BLaER1 (cell line): Measurements from ENCODE around the gene SLC12A8.

Experiments used
- H3K27ac ChIP-seq: shearing (Covaris generic); formaldehyde crosslinking; 2 replicates; pipeline ENCODE4 v1.8.1; 2022
- H3K27me3 ChIP-seq: shearing (Covaris generic); formaldehyde crosslinking; 2 replicates; pipeline ENCODE4 v1.8.1; 2022
- H3K36me3 ChIP-seq: shearing (Covaris generic); formaldehyde crosslinking; 2 replicates; pipeline ENCODE4 v1.8.1; 2022
- H3K4me1 ChIP-seq: shearing (Covaris generic); formaldehyde crosslinking; 2 replicates; pipeline ENCODE4 v1.8.1; 2022
- H3K4me2 ChIP-seq: shearing (Covaris generic); formaldehyde crosslinking; 2 replicates; pipeline ENCODE4 v1.8.1; 2022
- H3K4me3 ChIP-seq: shearing (Covaris generic); formaldehyde crosslinking; 2 replicates; pipeline ENCODE4 v1.8.1; 2022
- H3K9ac ChIP-seq: shearing (Covaris generic); formaldehyde crosslinking; 2 replicates; pipeline ENCODE4 v1.8.1; 2022
- H3K9me3 ChIP-seq: shearing (Covaris generic); formaldehyde crosslinking; 2 replicates; pipeline ENCODE4 v1.8.1; 2022
- H4K20me1 ChIP-seq: shearing (Covaris generic); formaldehyde crosslinking; 2 replicates; pipeline ENCODE4 v1.8.1; 2022
- Cebpa-rat ChIP-seq: shearing (Covaris generic); IDR thresholded peaks from 2 replicates; pipeline ENCODE4 v1.8.1; 2022

Gene SLC12A8

GRCh38 chr3:125206934-125207333 lies 5.6 kb downstream of the SLC12A8 start:
- Histone ChIP-seq H3K27ac (no peak overlapping the region), H3K36me3 (no peaks in the 10 kb centered on the region), H3K27me3 (peaks cover 11% of the 10 kb centered on the region), H3K4me3 (no peak overlapping the region), H3K9ac (no peak overlapping the region), H3K9me3 (no peaks in the 10 kb centered on the region; the same call in 1 of the 2 replicates), H4K20me1 (no peaks in the 10 kb centered on the region), H3K4me1 (no peaks in the 10 kb centered on the region), H3K4me2 (no peak overlapping the region)
- TF ChIP-seq Cebpa-rat: no peak

- H3K4me2 ChIP-seq: no peak overlapping the region
- no peaks in the 10 kb centered on the region for H3K9me3 ChIP-seq
- H4K20me1 ChIP-seq: no peaks in the 10 kb centered on the region
- H3K4me3 ChIP-seq: no peak overlapping the region
- TF ChIP-seq Cebpa-rat: no peak
- H3K4me1 ChIP-seq: peaks cover 7% of the 10 kb centered on the region; the same call in 1 of the 2 replicates
- H3K9ac ChIP-seq: no peak overlapping the region
- H3K27me3 ChIP-seq: no peaks in the 10 kb centered on the region
- H3K36me3 ChIP-seq: no peaks in the 10 kb centered on the region
- no peak overlapping the region for H3K27ac ChIP-seq
Measured at GRCh38 chr3:125203731-125204130, 8.8 kb downstream of the SLC12A8 start.

DNA sequence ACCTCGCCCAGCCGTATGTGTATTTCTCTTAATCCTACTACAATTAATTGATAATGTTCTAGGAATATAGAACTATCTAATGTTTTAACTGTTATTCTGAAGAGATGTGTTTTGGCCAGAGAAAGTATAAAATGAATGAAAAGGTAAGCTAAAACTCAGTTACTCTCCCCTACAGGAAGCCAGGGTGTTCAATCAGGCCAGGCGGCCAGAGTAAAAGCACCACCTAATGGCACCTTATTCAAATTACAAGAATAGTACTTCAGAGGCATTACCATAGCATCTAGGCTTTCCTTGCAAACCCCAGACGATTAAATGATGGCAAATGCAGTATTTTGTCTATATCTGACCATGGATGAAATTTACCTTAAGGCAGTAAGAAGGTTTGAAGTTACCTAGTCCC lies 10.4 kb downstream of the SLC12A8 start:
- Histone ChIP-seq H3K27me3 (no peaks in the 10 kb centered on the region), H3K27ac (no peak overlapping the region), H3K36me3 (no peaks in the 10 kb centered on the region), H3K9me3 (no peaks in the 10 kb centered on the region), H3K4me1 (peaks cover 7% of the 10 kb centered on the region; the same call in 1 of the 2 replicates), H3K4me3 (no peak overlapping the region), H3K9ac (no peak overlapping the region), H4K20me1 (no peaks in the 10 kb centered on the region), H3K4me2 (no peak overlapping the region)
- TF ChIP-seq Cebpa-rat: no peak

DNA sequence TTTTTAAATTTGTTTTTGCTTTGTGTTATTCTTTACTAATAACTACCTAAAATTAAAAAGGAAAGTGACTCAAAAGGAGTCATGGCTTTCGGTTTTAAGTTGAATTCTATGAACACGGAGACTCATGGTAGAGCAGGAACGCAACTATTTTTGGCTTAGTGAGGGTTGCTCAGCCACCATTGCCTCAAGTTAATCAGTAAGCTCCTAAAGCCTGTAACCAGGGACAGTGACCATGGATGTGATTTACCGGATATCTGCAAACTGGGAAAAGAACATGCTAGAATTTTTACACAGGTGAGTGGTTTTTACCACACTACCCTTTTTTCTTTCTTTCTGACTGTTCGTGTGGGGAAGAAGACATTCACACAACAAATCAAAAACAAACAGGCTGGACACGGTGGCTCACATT lies 11.8 kb downstream of the SLC12A8 start:
- H3K36me3 ChIP-seq: no peaks in the 10 kb centered on the region
- no peak overlapping the region for H3K27ac ChIP-seq
- no peak overlapping the region for H3K4me3 ChIP-seq
- H3K27me3 ChIP-seq: no peaks in the 10 kb centered on the region
- H4K20me1 ChIP-seq: no peaks in the 10 kb centered on the region
- H3K4me1 ChIP-seq: peaks cover 7% of the 10 kb centered on the region; the same call in 1 of the 2 replicates
- no peaks in the 10 kb centered on the region for H3K9me3 ChIP-seq
- H3K9ac ChIP-seq: no peak overlapping the region
- H3K4me2 ChIP-seq: no peak overlapping the region
- TF ChIP-seq Cebpa-rat: no peak

- Histone ChIP-seq H3K4me1 (peaks cover 13% of the 10 kb centered on the region; the same call in 1 of the 2 replicates), H3K4me2 (no peak overlapping the region), H3K36me3 (no peaks in the 10 kb centered on the region), H3K9ac (no peak overlapping the region), H3K9me3 (no peaks in the 10 kb centered on the region), H3K27me3 (no peaks in the 10 kb centered on the region), H3K4me3 (no peak overlapping the region), H4K20me1 (no peaks in the 10 kb centered on the region), H3K27ac (no peak overlapping the region)
- no peak for TF ChIP-seq Cebpa-rat
Measured at GRCh38 chr3:125194849-125195601, 17.5 kb downstream of the SLC12A8 start.

DNA sequence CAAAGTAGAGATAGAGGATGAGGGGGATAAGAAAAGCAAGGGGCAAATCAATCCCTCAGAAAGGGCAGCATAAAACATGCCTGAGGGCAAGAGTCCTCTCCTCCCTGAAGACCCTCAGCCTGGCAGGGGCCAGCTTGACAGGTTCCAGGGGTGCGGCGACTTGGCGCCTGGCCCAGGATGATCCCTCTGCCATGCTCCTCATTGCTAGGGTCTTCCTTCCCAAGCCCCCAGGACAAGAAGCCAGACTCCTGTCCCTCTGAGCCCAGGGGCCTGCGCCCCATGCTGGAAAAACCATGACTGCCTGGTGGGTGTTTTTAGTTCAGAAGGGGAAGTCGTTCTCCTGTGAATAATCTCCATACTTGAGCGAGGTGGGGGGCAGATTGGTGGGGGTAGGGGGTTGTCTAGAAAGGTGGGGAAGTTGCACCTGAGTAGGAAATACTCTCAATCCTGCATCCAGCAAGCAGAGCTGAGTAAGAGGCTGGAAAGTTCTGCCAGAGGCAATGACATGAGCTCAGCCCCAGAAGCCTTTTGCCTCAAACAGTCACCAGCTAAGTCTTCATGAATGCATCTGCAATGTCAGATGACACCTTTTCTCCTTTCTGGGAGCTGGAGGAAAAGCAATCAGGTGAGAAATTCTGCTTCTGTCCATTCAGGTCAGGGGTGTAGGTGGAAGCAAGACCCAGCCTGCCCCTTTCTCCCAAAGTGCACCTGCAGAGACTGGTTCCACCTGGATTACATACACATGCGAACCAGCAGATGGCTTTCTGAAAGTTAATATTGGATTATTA lies 18.3 kb downstream of the SLC12A8 start:
- no peak for TF ChIP-seq Cebpa-rat
- Histone ChIP-seq H3K9ac (no peak overlapping the region), H3K4me2 (no peak overlapping the region), H4K20me1 (no peaks in the 10 kb centered on the region), H3K9me3 (no peaks in the 10 kb centered on the region), H3K4me1 (peaks cover 10% of the 10 kb centered on the region; the same call in 1 of the 2 replicates), H3K27me3 (no peaks in the 10 kb centered on the region), H3K36me3 (no peaks in the 10 kb centered on the region), H3K27ac (no peak overlapping the region), H3K4me3 (no peak overlapping the region)

DNA sequence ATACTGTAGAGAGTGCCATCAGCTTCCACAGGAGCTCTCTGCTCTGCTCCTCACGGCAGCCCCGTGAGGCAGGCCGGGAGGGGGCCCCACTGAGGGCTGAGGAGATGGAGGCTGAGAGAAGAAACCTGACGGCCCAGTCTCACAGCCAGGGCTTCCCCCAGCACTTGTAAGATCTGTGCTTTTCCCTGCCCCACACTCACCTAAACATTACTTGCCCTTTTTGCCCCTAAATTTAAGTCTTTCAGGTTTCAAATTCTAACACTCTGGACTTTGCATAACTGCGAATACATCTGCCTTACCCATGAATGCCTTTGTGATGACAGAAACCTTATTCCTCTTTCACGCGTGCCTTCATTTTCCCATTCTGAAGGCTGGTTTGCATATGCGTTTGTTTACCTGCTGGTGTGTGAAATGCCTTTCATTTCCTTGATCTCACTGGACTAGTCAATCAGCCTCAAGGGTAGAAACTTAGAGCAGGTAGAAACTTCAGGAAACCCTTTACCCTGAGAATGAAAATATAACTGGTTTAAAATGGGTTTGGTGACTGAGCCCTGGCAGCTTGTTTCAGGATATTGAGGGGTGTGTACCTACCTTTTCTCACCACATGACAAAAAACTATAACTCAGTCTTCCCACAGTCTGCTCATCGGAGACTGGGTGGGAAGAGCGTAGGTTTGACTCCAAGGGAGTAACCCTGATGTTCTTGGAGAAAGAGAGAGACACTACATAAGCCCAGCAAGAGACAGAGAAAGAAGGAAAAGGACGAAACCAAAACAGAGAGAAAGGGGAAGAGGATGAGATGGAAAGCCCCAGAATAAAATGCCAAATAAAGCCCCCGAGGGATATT lies 20.1 kb downstream of the SLC12A8 start:
- Histone ChIP-seq H3K4me3 (no peak overlapping the region), H3K27me3 (no peaks in the 10 kb centered on the region), H3K27ac (no peak overlapping the region), H3K36me3 (no peaks in the 10 kb centered on the region), H3K4me1 (peaks cover 10% of the 10 kb centered on the region; the same call in 1 of the 2 replicates), H3K9ac (no peak overlapping the region), H4K20me1 (no peaks in the 10 kb centered on the region), H3K4me2 (peak overlapping the region; percentile 10; the same call in 1 of the 2 replicates), H3K9me3 (no peaks in the 10 kb centered on the region)
- no peak for TF ChIP-seq Cebpa-rat

DNA sequence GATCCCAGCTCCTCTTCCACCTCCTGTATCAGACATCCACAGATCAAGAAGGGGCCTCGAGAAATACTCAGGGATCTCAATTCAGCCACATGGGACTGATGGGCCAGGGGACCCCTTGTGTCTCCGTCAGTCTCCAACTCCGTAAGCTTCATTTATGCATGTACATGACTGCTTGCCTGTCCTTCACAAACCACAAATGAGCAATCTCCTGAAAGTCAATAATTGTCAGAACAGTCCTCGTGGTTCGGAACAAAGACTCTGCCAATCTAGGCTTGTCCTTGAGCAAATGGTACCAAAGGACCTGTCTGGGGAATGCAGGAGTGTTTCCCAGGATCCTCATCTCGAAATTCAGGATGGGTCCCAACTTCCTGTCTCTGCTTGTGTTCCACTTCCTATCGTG lies 20.8 kb downstream of the SLC12A8 start:
- Histone ChIP-seq H3K4me1 (peaks cover 11% of the 10 kb centered on the region; the same call in 1 of the 2 replicates), H3K27ac (no peak overlapping the region), H3K4me3 (no peak overlapping the region), H3K27me3 (no peaks in the 10 kb centered on the region), H4K20me1 (no peaks in the 10 kb centered on the region), H3K9ac (no peak overlapping the region), H3K36me3 (no peaks in the 10 kb centered on the region), H3K4me2 (peak overlapping the region; percentile 10; the same call in 1 of the 2 replicates), H3K9me3 (no peaks in the 10 kb centered on the region)
- no peak for TF ChIP-seq Cebpa-rat

DNA sequence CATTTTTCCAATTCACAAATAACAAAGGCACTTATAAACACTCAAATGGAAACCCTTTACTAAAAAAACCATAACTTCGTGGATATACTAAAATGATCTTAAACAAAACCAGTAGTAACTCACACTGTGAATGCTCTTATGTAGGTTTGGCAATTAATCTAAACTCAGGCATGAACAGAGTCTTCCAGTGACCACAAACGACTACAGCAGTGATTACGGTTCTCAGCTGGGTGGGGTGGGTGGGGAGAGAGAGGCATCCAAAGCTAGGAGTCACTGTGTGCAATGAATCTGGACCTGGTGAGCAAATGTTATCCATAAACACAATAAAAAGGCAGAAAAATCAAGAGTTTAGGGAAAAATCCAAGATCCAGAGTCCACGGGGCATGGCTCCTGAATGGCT lies 21.3 kb downstream of the SLC12A8 start:
- Histone ChIP-seq H3K4me3 (no peak overlapping the region), H3K27ac (no peak overlapping the region), H3K27me3 (no peaks in the 10 kb centered on the region), H3K36me3 (no peaks in the 10 kb centered on the region), H3K4me2 (no peak overlapping the region), H3K9ac (no peak overlapping the region), H3K9me3 (no peaks in the 10 kb centered on the region), H3K4me1 (peaks cover 16% of the 10 kb centered on the region), H4K20me1 (no peaks in the 10 kb centered on the region)
- no peak for TF ChIP-seq Cebpa-rat
